ENCODE data around the gene CBLB. TPM values are rescaled to one million over a fixed set of nuclear protein-coding genes. Genes with fewer than 3 reads are reported as not detected.

Gene CBLB
- total and polyA plus RNA-seq, 2 donors (not counting 1 experiment from before 2014, with no cell fraction given) = 26.9 to 28.5 TPM

DNA sequence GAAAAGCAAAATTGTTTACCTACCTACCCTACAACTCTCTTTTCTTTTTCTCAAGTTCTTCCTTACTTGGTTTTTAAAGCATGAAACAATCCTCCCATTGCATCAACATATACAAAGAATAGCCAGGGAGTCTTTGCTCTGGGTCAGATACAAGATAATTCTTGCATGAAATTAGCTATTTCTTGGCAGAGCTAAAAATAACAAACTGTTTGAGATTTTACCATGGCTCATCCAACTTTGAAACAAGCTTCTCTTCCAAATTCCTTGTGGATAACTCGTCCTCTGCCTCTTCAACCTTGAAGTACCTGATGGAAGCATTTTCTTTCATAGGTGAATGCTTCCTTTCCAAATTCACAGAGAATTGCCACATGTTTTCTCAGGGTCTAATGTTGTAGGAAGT, 9.2 kb upstream of the CBLB start:
- Histone ChIP-seq H3K4me2 (ENCODE audit: extremely low read depth, insufficient read depth, low read length) (no peak overlapping the region), H3K36me3 (ENCODE audit: control insufficient read depth, insufficient read depth, low read length) (no peaks in the 10 kb centered on the region), H3K4me1 (ENCODE audit: control insufficient read depth, extremely low read depth, insufficient read depth, low read length) (peaks cover 2% of the 10 kb centered on the region), H3K9me3 (ENCODE audit: control insufficient read depth, insufficient read depth, low read depth, low read length) (no peaks in the 10 kb centered on the region), H3K9ac (ENCODE audit: insufficient read depth, low read length) (no peak overlapping the region), H4K20me1 (ENCODE audit: control insufficient read depth, extremely low read depth, insufficient read depth, low read length) (no peaks in the 10 kb centered on the region), H3K27me3 (ENCODE audit: control insufficient read depth, insufficient read depth, low read length) (no peaks in the 10 kb centered on the region), H3K79me2 (ENCODE audit: control insufficient read depth, insufficient read depth, low read length) (no peaks in the 10 kb centered on the region), H3K27ac (ENCODE audit: insufficient read depth, low read length) (no peak overlapping the region), H2AFZ (ENCODE audit: low read length) (no peak overlapping the region), H3K4me3 (replicated peaks in 1 of 4; ENCODE audit: control extremely low read depth in 1 of 4, insufficient read depth in 1 of 4, low read depth in 3 of 4, low read length in 4 of 4) (no peak overlapping the region)
- DNase-seq (ENCODE audit: low read depth in 2 of 2) = peak; percentile 41 to 76
- TF ChIP-seq EZH2 (IDR thresholded peaks at IDR 0.05; ENCODE audit: low read length, missing control alignments) = no peak
- TF ChIP-seq, protein P1, sequence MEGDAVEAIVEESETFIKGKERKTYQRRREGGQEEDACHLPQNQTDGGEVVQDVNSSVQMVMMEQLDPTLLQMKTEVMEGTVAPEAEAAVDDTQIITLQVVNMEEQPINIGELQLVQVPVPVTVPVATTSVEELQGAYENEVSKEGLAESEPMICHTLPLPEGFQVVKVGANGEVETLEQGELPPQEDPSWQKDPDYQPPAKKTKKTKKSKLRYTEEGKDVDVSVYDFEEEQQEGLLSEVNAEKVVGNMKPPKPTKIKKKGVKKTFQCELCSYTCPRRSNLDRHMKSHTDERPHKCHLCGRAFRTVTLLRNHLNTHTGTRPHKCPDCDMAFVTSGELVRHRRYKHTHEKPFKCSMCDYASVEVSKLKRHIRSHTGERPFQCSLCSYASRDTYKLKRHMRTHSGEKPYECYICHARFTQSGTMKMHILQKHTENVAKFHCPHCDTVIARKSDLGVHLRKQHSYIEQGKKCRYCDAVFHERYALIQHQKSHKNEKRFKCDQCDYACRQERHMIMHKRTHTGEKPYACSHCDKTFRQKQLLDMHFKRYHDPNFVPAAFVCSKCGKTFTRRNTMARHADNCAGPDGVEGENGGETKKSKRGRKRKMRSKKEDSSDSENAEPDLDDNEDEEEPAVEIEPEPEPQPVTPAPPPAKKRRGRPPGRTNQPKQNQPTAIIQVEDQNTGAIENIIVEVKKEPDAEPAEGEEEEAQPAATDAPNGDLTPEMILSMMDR (conservative IDR thresholded peaks at IDR 0.05 in 1 of 2, IDR thresholded peaks at IDR 0.05 in 1 of 2; ENCODE audit: low read depth in 1 of 2, low read length in 2 of 2) = no peak

DNA sequence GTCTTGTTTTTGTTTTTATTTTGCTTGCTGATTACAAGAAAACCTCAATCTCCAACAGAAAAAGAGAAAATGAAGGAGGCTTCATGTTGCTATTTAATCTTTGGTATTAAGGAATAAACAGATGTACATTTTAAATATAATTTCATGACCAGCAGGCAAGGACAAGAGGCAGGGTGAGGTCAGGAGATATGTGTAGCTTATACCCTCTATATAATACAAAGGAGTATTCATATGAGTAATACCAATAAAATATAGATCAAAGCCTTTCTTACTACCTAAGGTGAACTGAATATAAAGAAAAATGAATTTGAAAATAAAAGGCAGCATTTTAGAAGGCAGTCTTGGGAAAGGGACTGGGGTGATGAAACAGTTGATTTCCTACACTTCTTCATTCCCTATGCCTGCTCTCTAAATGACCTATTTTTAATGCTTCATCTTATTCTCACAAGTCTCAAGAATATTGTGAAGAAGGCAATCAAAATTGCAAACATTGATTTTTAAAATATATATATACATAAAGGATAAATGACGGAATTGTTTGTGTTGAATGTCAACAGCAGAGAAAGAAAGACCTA, 8.6 kb upstream of the CBLB start:
- no peaks in the 10 kb centered on the region for H3K27me3 ChIP-seq (ENCODE audit: control insufficient read depth, insufficient read depth, low read length)
- H3K79me2 ChIP-seq (ENCODE audit: control insufficient read depth, insufficient read depth, low read length) = no peaks in the 10 kb centered on the region
- no peaks in the 10 kb centered on the region for H3K9me3 ChIP-seq (ENCODE audit: control insufficient read depth, insufficient read depth, low read depth, low read length)
- peaks cover 2% of the 10 kb centered on the region for H3K4me1 ChIP-seq (ENCODE audit: control insufficient read depth, extremely low read depth, insufficient read depth, low read length)
- no peak overlapping the region for H3K27ac ChIP-seq (ENCODE audit: insufficient read depth, low read length)
- H3K9ac ChIP-seq (ENCODE audit: insufficient read depth, low read length) = no peak overlapping the region
- H2AFZ ChIP-seq (ENCODE audit: low read length) = no peak overlapping the region
- H3K4me2 ChIP-seq (ENCODE audit: extremely low read depth, insufficient read depth, low read length) = no peak overlapping the region
- no peak for DNase-seq (ENCODE audit: low read depth in 2 of 2)
- no peak for TF ChIP-seq EZH2 (IDR thresholded peaks at IDR 0.05; ENCODE audit: low read length, missing control alignments)
- TF ChIP-seq, protein P1 (conservative IDR thresholded peaks at IDR 0.05 in 1 of 2, IDR thresholded peaks at IDR 0.05 in 1 of 2; ENCODE audit: low read depth in 1 of 2, low read length in 2 of 2) = no peak
- no peak overlapping the region for H3K4me3 ChIP-seq (replicated peaks in 1 of 4; ENCODE audit: control extremely low read depth in 1 of 4, insufficient read depth in 1 of 4, low read depth in 3 of 4, low read length in 4 of 4)
- H3K36me3 ChIP-seq (ENCODE audit: control insufficient read depth, insufficient read depth, low read length) = no peaks in the 10 kb centered on the region
- H4K20me1 ChIP-seq (ENCODE audit: control insufficient read depth, extremely low read depth, insufficient read depth, low read length) = no peaks in the 10 kb centered on the region

DNA sequence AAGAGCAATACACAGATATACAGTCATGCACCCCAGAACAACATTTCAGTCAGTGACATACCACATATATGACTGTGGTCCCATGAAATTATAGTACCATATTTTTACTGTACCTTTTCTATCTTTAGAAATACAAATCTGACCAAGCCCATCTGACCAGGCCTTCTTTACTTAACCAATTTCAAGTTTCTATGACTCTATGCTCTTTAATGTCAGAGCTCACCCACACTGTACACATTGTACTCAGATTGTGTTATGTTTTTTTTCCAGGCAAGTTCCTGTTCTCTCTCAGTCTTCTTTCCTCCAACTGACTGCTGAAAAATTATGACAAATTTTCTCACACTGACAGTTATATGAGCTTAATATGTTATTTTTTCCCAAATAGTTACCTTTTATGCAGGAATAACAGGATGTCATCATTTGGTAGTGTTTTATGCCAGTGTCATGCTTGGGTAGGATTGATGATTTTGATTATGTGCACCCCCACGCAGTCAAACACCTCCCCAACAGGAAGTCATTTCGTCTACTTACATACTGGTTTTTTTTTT, 8.0 kb upstream of the CBLB start:
- Histone ChIP-seq H2AFZ (ENCODE audit: low read length) (no peak overlapping the region), H3K9ac (ENCODE audit: insufficient read depth, low read length) (no peak overlapping the region), H3K4me1 (ENCODE audit: control insufficient read depth, extremely low read depth, insufficient read depth, low read length) (peaks cover 2% of the 10 kb centered on the region), H3K4me3 (replicated peaks in 1 of 4; ENCODE audit: control extremely low read depth in 1 of 4, insufficient read depth in 1 of 4, low read depth in 3 of 4, low read length in 4 of 4) (no peak overlapping the region), H4K20me1 (ENCODE audit: control insufficient read depth, extremely low read depth, insufficient read depth, low read length) (no peaks in the 10 kb centered on the region), H3K27me3 (ENCODE audit: control insufficient read depth, insufficient read depth, low read length) (no peaks in the 10 kb centered on the region), H3K27ac (ENCODE audit: insufficient read depth, low read length) (no peak overlapping the region), H3K79me2 (ENCODE audit: control insufficient read depth, insufficient read depth, low read length) (no peaks in the 10 kb centered on the region), H3K4me2 (ENCODE audit: extremely low read depth, insufficient read depth, low read length) (no peak overlapping the region), H3K36me3 (ENCODE audit: control insufficient read depth, insufficient read depth, low read length) (no peaks in the 10 kb centered on the region), H3K9me3 (ENCODE audit: control insufficient read depth, insufficient read depth, low read depth, low read length) (no peaks in the 10 kb centered on the region)
- DNase-seq (ENCODE audit: low read depth in 2 of 2) = no peak
- TF ChIP-seq, protein P1 (conservative IDR thresholded peaks at IDR 0.05 in 1 of 2, IDR thresholded peaks at IDR 0.05 in 1 of 2; ENCODE audit: low read depth in 1 of 2, low read length in 2 of 2) = no peak
- TF ChIP-seq EZH2 (IDR thresholded peaks at IDR 0.05; ENCODE audit: low read length, missing control alignments) = no peak
